Measurements from ENCODE around the gene DAB2. TPM values are rescaled to one million over a fixed set of nuclear protein-coding genes. Genes with fewer than 3 reads are reported as not detected.

The DAB2 gene
- total RNA-seq, 1 experiment from 2014 or later: 5.5 TPM

- intact Hi-C loops (cut with micrococcal nuclease): no loop called here
- H3K9me3 ChIP-seq (ENCODE audit: control insufficient read depth in 1 of 2, insufficient read depth in 1 of 2, low read depth in 1 of 2, low read length in 2 of 2): no peaks in the 10 kb centered on the region
- POLR2A ChIA-PET: no interaction called here
- no peak for TF ChIP-seq EZH2 (IDR thresholded peaks at IDR 0.05)
- no peak for TF ChIP-seq JUND (IDR thresholded peaks at IDR 0.05)
- TF ChIP-seq YY1 (IDR thresholded peaks at IDR 0.05; ENCODE audit: extremely low read depth, insufficient replicate concordance, low read depth, low read length): no peak
- TF ChIP-seq ZBTB33 (IDR thresholded peaks at IDR 0.05; ENCODE audit: extremely low read depth, insufficient replicate concordance, low read length): no peak
- no peak for TF ChIP-seq FOSL1 (IDR thresholded peaks at IDR 0.05; ENCODE audit: low read depth)
- no peak for TF ChIP-seq CTCF (IDR thresholded peaks at IDR 0.05 in 2 of 3, conservative IDR thresholded peaks at IDR 0.05 in 1 of 3; ENCODE audit: borderline replicate concordance in 1 of 3, insufficient read depth in 1 of 3, low read depth in 2 of 3, low read length in 2 of 3)
- TF ChIP-seq ATF3 (IDR thresholded peaks at IDR 0.05): no peak
- TF ChIP-seq ZFX (IDR thresholded peaks at IDR 0.05): no peak
- TF ChIP-seq CBX3 (IDR thresholded peaks at IDR 0.05; ENCODE audit: low read depth): no peak
- TF ChIP-seq SP1 (IDR thresholded peaks at IDR 0.05; ENCODE audit: low read depth): no peak
- TF ChIP-seq MAX (IDR thresholded peaks at IDR 0.05): no peak
- no peak for TF ChIP-seq TCF7L2 (IDR thresholded peaks at IDR 0.05; ENCODE audit: borderline replicate concordance, extremely low read depth, insufficient read depth, insufficient read length)
- no peak for TF ChIP-seq ZNF274 (IDR thresholded peaks at IDR 0.05; ENCODE audit: low read depth, low read length)
- no peak overlapping the region for H3K27ac ChIP-seq (ENCODE audit: low read depth, low read length)
- no peak overlapping the region for H2AFZ ChIP-seq (ENCODE audit: low read depth, low read length, poor library complexity, severe bottlenecking)
- H3K4me3 ChIP-seq (replicated peaks in 1 of 2; ENCODE audit: low read depth in 1 of 2, low read length in 2 of 2): no peak overlapping the region
- no peak for ATAC-seq
- no peaks in the 10 kb centered on the region for H3K27me3 ChIP-seq (ENCODE audit: insufficient read depth, low read length)
- RAD21 ChIA-PET (ENCODE audit: low non-redundant PET in 1 of 2, low total read pairs in 2 of 2, uncharacterized antibody in 2 of 2, unreplicated experiment in 2 of 2): no interaction called here
- no peaks in the 10 kb centered on the region for H3K36me3 ChIP-seq (ENCODE audit: control insufficient read depth in 1 of 2, insufficient read depth in 2 of 2, low read length in 2 of 2)
- no peaks in the 10 kb centered on the region for H3K9me2 ChIP-seq (ENCODE audit: insufficient read depth)
- H3K9ac ChIP-seq (ENCODE audit: low read length): no peak overlapping the region
- no peaks in the 10 kb centered on the region for H3K4me1 ChIP-seq (ENCODE audit: control insufficient read depth in 1 of 2, insufficient read depth in 2 of 2, low read length in 2 of 2)
- CTCF ChIA-PET: no interaction called here
- no peak overlapping the region for H3K4me2 ChIP-seq (ENCODE audit: low read length)
- no peak for DNase-seq (ENCODE audit: low read depth, low spot score)
- no TSS peak for BruUV-seq (replicated peaks)
- H3K79me2 ChIP-seq (ENCODE audit: insufficient read depth, low read length): no peaks in the 10 kb centered on the region
- H4K20me1 ChIP-seq (ENCODE audit: insufficient read depth): no peaks in the 10 kb centered on the region
Observed at GRCh38 chr5:39370555-39371366, 54.0 kb downstream of the DAB2 start.

All from HCT116 (cell line).